PC-3 (cell line): ENCODE data around the gene CWC25. TPM values are rescaled to one million over a fixed set of nuclear protein-coding genes. Genes with fewer than 3 reads are reported as not detected.

Source experiments
- ATAC-seq: fragments of 200-7000 bp; cut with Tn5 transposase; 2 replicates; pipeline ENCODE4 v1.9.1; 2020; ENCODE audit warnings: mild to moderate bottlenecking, moderate library complexity
- BruUV-seq: library from RNA; stranded (reverse); fragments of 400-500 nt; replicated peaks from 2 replicates; lab custom pipeline; 2021; lab: Mats Ljungman, UMichigan
- CTCF ChIA-PET: fragments of 300-600 bp; sonication (Branson Sonifier 250); formaldehyde crosslinking; loops from one replicate; lab custom pipeline; 2022; ENCODE audit warnings: antibody characterized with exemption; lab: Charles Lee
- POLR2A ChIA-PET: fragments of 300-600 bp; sonication (Branson Sonifier 250); formaldehyde crosslinking; loops from one replicate; lab custom pipeline; 2022; ENCODE audit warnings: antibody characterized with exemption; ENCODE audit not compliant: unreplicated experiment; lab: Charles Lee
- DNase-seq: peaks from one replicate; pipeline ENCODE4 v3.0.0-alpha.2; 2015
- H2AFZ ChIP-seq: fragments of 300-600 bp; sonication (generic); 2 replicates; pipeline ENCODE4 v1.6.0; 2016; ENCODE audit warnings: antibody characterized with exemption, low read length
- H3F3A ChIP-seq: fragments of 300-600 bp; sonication (generic); one replicate; pipeline ENCODE4 v1.6.0; 2017; ENCODE audit warnings: antibody characterized with exemption, low read length, control low read depth, mild to moderate bottlenecking; ENCODE audit not compliant: unreplicated experiment
- H3K27ac ChIP-seq: fragments of 300-600 bp; sonication (generic); 2 replicates; pipeline ENCODE4 v1.5.1; 2016; ENCODE audit warnings: mild to moderate bottlenecking, low read length
- H3K27me3 ChIP-seq: fragments of 300-600 bp; sonication (generic); 2 replicates; pipeline ENCODE4 v1.6.1; 2016; ENCODE audit warnings: low read length, mixed read lengths
- H3K36me3 ChIP-seq: fragments of 300-600 bp; sonication (generic); 2 replicates; pipeline ENCODE4 v1.6.1; 2016; ENCODE audit warnings: low read depth, mixed run types, low read length, mixed read lengths
- H3K4me1 ChIP-seq: fragments of 300-600 bp; sonication (generic); 2 replicates; pipeline ENCODE4 v1.5.1; 2016; ENCODE audit warnings: low read length; ENCODE audit not compliant: insufficient read depth
- H3K4me2 ChIP-seq: fragments of 300-600 bp; sonication (generic); 2 replicates; pipeline ENCODE4 v1.6.0; 2016; ENCODE audit warnings: low read length
- H3K4me3 ChIP-seq: fragments of 300-600 bp; sonication (generic); 2 replicates; pipeline ENCODE4 v1.5.1; 2016; ENCODE audit warnings: mild to moderate bottlenecking, low read length, mixed read lengths
- H3K79me2 ChIP-seq: fragments of 300-600 bp; sonication (generic); 2 replicates; pipeline ENCODE4 v1.6.1; 2017; ENCODE audit warnings: low read length, mixed read lengths
- H3K9ac ChIP-seq: fragments of 300-600 bp; sonication (generic); 2 replicates; pipeline ENCODE4 v1.6.0; 2016; ENCODE audit warnings: mild to moderate bottlenecking, low read length
- H3K9me2 ChIP-seq: fragments of 300-600 bp; sonication (generic); replicated peaks from 2 replicates; pipeline ENCODE4 v1.6.1; 2016; ENCODE audit warnings: mixed run types, low read length, mixed read lengths
- H3K9me3 ChIP-seq: fragments of 300-600 bp; sonication (generic); 2 replicates; pipeline ENCODE4 v1.6.1; 2016; ENCODE audit warnings: low read length, mixed read lengths
- H4K20me1 ChIP-seq: fragments of 300-600 bp; sonication (generic); 2 replicates; pipeline ENCODE4 v1.6.1; 2016; ENCODE audit warnings: low read length, mixed read lengths
- EZH2 ChIP-seq: fragments of 300-600 bp; sonication (generic); IDR thresholded peaks from one replicate; pipeline ENCODE4 v1.6.1; 2017; ENCODE audit warnings: antibody characterized with exemption, mild to moderate bottlenecking, low read length; ENCODE audit not compliant: unreplicated experiment
- EZH2phosphoT487 ChIP-seq: fragments of 300-600 bp; sonication (generic); IDR thresholded peaks from 2 replicates; pipeline ENCODE4 v1.6.1; 2018; ENCODE audit warnings: mild to moderate bottlenecking, antibody characterized with exemption, low read length, borderline replicate concordance
- intact Hi-C: fragments of 100-400 bp; cut with micrococcal nuclease; formaldehyde crosslinking; loops from 2 replicates; pipeline ENCODE4 v1.9.0; 2023
- total RNA-seq: library from RNA; depleted of rRNA; stranded (reverse); fragments of >200 nt; gene quantifications from 2 replicates; pipeline ENCODE4 v1.2.3, GENCODE V29; 2014
- TF ChIP-seq, protein P1 (sequence below): fragments of 300-600 bp; sonication (generic); conservative IDR thresholded peaks from 2 replicates; pipeline ENCODE4 v1.5.1; 2017; ENCODE audit warnings: antibody characterized with exemption, low read depth, mild to moderate bottlenecking, low read length

The CWC25 gene
- total RNA-seq, 1 experiment from 2014 or later, result 15.0 TPM

DNA sequence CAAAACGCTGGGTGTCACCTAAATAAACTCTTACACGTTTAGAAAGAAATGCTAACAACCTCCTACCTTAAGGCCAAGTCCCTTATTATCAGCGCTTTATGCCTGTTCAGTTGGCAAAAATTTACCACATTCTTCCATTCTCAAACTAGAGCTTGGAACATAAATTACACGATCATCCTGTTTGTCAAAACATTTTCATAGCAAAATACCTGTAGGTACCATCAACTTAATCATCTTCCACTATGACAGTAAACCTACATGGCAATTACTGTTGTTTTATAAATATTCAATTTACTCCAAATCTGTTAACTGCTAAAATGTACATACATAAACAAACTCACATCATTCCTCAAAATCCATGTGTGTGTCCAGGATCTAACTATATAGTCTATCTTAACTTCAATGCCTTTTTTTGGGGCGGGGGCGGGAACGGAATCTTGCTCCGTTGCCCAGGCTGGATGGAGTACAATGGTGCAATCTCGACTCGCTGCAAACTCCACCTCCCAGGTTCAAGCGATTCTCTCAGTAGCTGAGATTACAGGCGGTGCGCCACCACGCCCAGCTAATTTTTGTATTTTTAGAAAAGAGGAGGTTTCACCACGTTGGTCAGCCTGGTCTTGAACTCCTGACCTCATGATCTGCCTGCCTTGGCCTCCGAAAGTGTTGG is 24.0 kb upstream of the CWC25 start:
- Histone ChIP-seq H4K20me1 (peaks cover 35% of the 10 kb centered on the region), H2AFZ (no peak overlapping the region), H3K4me2 (no peak overlapping the region), H3K9me3 (no peaks in the 10 kb centered on the region), H3K36me3 (peaks cover 52% of the 10 kb centered on the region), H3K9me2 (no peaks in the 10 kb centered on the region), H3F3A (no peaks in the 10 kb centered on the region), H3K4me3 (no peak overlapping the region), H3K4me1 (peaks cover 11% of the 10 kb centered on the region; the same call in 1 of the 2 replicates), H3K9ac (no peak overlapping the region), H3K27ac (no peak overlapping the region), H3K27me3 (no peaks in the 10 kb centered on the region), H3K79me2 (peaks cover 43% of the 10 kb centered on the region)
- no peak for DNase-seq
- ChIA-PET POLR2A (no interaction called here), CTCF (no interaction called here)
- no peak for ATAC-seq
- intact Hi-C loops, result no loop called here
- BruUV-seq, result no TSS peak
- TF ChIP-seq EZH2phosphoT487 (no peak), EZH2 (no peak)
- TF ChIP-seq, protein P1, sequence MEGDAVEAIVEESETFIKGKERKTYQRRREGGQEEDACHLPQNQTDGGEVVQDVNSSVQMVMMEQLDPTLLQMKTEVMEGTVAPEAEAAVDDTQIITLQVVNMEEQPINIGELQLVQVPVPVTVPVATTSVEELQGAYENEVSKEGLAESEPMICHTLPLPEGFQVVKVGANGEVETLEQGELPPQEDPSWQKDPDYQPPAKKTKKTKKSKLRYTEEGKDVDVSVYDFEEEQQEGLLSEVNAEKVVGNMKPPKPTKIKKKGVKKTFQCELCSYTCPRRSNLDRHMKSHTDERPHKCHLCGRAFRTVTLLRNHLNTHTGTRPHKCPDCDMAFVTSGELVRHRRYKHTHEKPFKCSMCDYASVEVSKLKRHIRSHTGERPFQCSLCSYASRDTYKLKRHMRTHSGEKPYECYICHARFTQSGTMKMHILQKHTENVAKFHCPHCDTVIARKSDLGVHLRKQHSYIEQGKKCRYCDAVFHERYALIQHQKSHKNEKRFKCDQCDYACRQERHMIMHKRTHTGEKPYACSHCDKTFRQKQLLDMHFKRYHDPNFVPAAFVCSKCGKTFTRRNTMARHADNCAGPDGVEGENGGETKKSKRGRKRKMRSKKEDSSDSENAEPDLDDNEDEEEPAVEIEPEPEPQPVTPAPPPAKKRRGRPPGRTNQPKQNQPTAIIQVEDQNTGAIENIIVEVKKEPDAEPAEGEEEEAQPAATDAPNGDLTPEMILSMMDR, result no peak

- Histone ChIP-seq H2AFZ (no peak overlapping the region), H3K36me3 (peaks cover 52% of the 10 kb centered on the region), H4K20me1 (peaks cover 35% of the 10 kb centered on the region), H3K9me2 (no peaks in the 10 kb centered on the region), H3K4me2 (no peak overlapping the region), H3K9ac (no peak overlapping the region), H3K9me3 (no peaks in the 10 kb centered on the region), H3F3A (no peaks in the 10 kb centered on the region), H3K27ac (no peak overlapping the region), H3K4me3 (no peak overlapping the region), H3K27me3 (no peaks in the 10 kb centered on the region), H3K79me2 (peaks cover 39% of the 10 kb centered on the region), H3K4me1 (peaks cover 11% of the 10 kb centered on the region; the same call in 1 of the 2 replicates)
- CTCF ChIA-PET, result no interaction called here
- no TSS peak for BruUV-seq
- intact Hi-C loops, result no loop called here
- ATAC-seq, result no peak
- DNase-seq, result no peak
- POLR2A ChIA-PET, result no interaction called here
- TF ChIP-seq EZH2phosphoT487, result no peak
- TF ChIP-seq EZH2, result no peak
- TF ChIP-seq, protein P1, result no peak
Measured at GRCh38 chr17:38848557-38848891, 23.4 kb upstream of the CWC25 start.

DNA sequence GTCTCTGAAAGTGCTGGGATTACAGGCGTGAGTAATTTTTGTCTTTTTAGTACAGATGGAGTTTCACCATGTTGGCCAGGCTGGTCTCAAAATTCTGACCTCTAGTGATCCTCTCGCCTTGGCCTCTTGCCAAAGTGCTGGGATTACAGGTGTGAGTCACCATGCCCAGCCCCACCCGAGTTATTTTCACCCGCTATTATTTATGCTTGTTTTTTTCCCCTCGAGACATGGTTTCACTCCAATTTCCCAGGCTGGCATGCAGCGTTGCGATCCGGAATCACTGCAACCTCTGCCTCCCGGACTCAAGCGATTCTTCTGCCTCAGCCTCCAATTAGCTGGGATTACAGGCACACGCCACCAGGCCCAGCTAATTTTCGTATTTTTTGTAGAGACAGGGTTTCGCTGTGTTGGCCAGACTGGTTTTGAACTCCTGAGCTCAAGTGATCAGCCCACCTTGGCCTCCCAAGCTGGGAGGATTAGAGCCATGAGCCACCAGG is 19.2 kb upstream of the CWC25 start:
- Histone ChIP-seq H3K36me3 (peaks cover 16% of the 10 kb centered on the region), H2AFZ (no peak overlapping the region), H3K9me2 (no peaks in the 10 kb centered on the region), H3K4me3 (no peak overlapping the region), H4K20me1 (0 out of 2 replicates have a peak, but pooled peaks cover 1% of the 10 kb centered on the region), H3K27me3 (no peaks in the 10 kb centered on the region), H3K9me3 (no peaks in the 10 kb centered on the region), H3K79me2 (0 out of 2 replicates have a peak, but pooled peaks cover under 1% of the 10 kb centered on the region), H3K9ac (no peak overlapping the region), H3K4me1 (no peaks in the 10 kb centered on the region), H3K4me2 (no peak overlapping the region), H3K27ac (no peak overlapping the region), H3F3A (no peaks in the 10 kb centered on the region)
- no peak for DNase-seq
- ChIA-PET CTCF (no interaction called here), POLR2A (no interaction called here)
- no peak for ATAC-seq
- TF ChIP-seq EZH2phosphoT487 (no peak), EZH2 (no peak)
- TF ChIP-seq, protein P1, result no peak
- BruUV-seq, result no TSS peak
- intact Hi-C loops, result no loop called here
